GM21447 (cell line): ENCODE results near the gene SLC9A1.

ENCODE experiments used
- ATAC-seq: cut with Tn5 transposase; IDR thresholded peaks from one replicate; pipeline ENCODE4 v1.9.1; 2021; ENCODE audit not compliant: unreplicated experiment

Gene SLC9A1

GRCh38 chr1:27108588-27108987 is 46.3 kb downstream of the SLC9A1 start:
- ATAC-seq = no peak

- no peak for ATAC-seq
Observed at GRCh38 chr1:27106561-27107323, 48.2 kb downstream of the SLC9A1 start.

GRCh38 chr1:27105018-27105417 is 49.9 kb downstream of the SLC9A1 start:
- ATAC-seq = no peak

GRCh38 chr1:27103498-27103897 is 51.4 kb downstream of the SLC9A1 start:
- no peak for ATAC-seq

- no peak for ATAC-seq
Observed at GRCh38 chr1:27102707-27103468, 52.0 kb downstream of the SLC9A1 start.

GRCh38 chr1:27102134-27102706 is 52.7 kb downstream of the SLC9A1 start:
- ATAC-seq = no peak

- no peak for ATAC-seq
Observed at GRCh38 chr1:27101696-27102095, 53.2 kb downstream of the SLC9A1 start.

GRCh38 chr1:27101054-27101491 is 53.9 kb downstream of the SLC9A1 start:
- ATAC-seq = no peak

GRCh38 chr1:27100335-27101053 is 54.4 kb downstream of the SLC9A1 start:
- ATAC-seq = no peak

- ATAC-seq = peak; percentile 51
Observed at GRCh38 chr1:27099587-27100334, 55.2 kb downstream of the SLC9A1 start.

GRCh38 chr1:27099135-27099586 is 55.8 kb downstream of the SLC9A1 start:
- ATAC-seq = peak; percentile 11

- no peak for ATAC-seq
Observed at GRCh38 chr1:27098431-27099134, 56.3 kb downstream of the SLC9A1 start.

- peak; percentile 43 for ATAC-seq
Observed at GRCh38 chr1:27097484-27097917, 57.4 kb downstream of the SLC9A1 start.

GRCh38 chr1:27095576-27095975 is 59.3 kb downstream of the SLC9A1 start:
- ATAC-seq = no peak

- ATAC-seq = no peak
Observed at GRCh38 chr1:27092888-27093287, 62.0 kb downstream of the SLC9A1 start.

GRCh38 chr1:27090911-27091310 is 64.0 kb downstream of the SLC9A1 start:
- no peak for ATAC-seq

- ATAC-seq = no peak
Observed at GRCh38 chr1:27087371-27088220, 67.3 kb downstream of the SLC9A1 start.

- no peak for ATAC-seq
Observed at GRCh38 chr1:27086628-27087027, 68.3 kb downstream of the SLC9A1 start.

GRCh38 chr1:27086026-27086425 is 68.9 kb downstream of the SLC9A1 start:
- ATAC-seq = no peak
